ENCODE data around the gene ZFYVE28.
A peak's percentile ranks its signal among the peaks of the same experiment; 100 is the strongest.

Gene ZFYVE28

GRCh38 chr4:2394528-2394927 is 23.9 kb downstream of the ZFYVE28 start:
- H3K79me2 ChIP-seq (ENCODE audit: insufficient read depth, low read length) = no peaks in the 10 kb centered on the region
- H3K4me3 ChIP-seq (ENCODE audit: insufficient read depth, low read length, poor library complexity, severe bottlenecking) = no peak overlapping the region
- no peaks in the 10 kb centered on the region for H4K20me1 ChIP-seq (ENCODE audit: low read depth, low read length)
- no peaks in the 10 kb centered on the region for H3K9me2 ChIP-seq (replicated peaks; ENCODE audit: insufficient read depth, low read length)
- H3K4me2 ChIP-seq (ENCODE audit: low read depth, low read length, poor library complexity, severe bottlenecking) = no peak overlapping the region
- H2AFZ ChIP-seq (ENCODE audit: low read depth, low read length, severe bottlenecking) = no peak overlapping the region
- no peaks in the 10 kb centered on the region for H3F3A ChIP-seq (ENCODE audit: insufficient read depth)
- H3K9me3 ChIP-seq (ENCODE audit: insufficient read depth, low read length) = no peaks in the 10 kb centered on the region
- no peak overlapping the region for H3K9ac ChIP-seq (ENCODE audit: low read length)
- no peak overlapping the region for H3K27ac ChIP-seq (ENCODE audit: low read depth, low read length)
- H3K27me3 ChIP-seq (ENCODE audit: low read length) = no peaks in the 10 kb centered on the region
- no peaks in the 10 kb centered on the region for H3K36me3 ChIP-seq (ENCODE audit: low read length)
- TF ChIP-seq CTCF (IDR thresholded peaks at IDR 0.05; ENCODE audit: insufficient read depth, low read length, poor library complexity, severe bottlenecking) (no peak), EZH2phosphoT487 (conservative IDR thresholded peaks at IDR 0.05; ENCODE audit: low read length) (no peak)

DNA sequence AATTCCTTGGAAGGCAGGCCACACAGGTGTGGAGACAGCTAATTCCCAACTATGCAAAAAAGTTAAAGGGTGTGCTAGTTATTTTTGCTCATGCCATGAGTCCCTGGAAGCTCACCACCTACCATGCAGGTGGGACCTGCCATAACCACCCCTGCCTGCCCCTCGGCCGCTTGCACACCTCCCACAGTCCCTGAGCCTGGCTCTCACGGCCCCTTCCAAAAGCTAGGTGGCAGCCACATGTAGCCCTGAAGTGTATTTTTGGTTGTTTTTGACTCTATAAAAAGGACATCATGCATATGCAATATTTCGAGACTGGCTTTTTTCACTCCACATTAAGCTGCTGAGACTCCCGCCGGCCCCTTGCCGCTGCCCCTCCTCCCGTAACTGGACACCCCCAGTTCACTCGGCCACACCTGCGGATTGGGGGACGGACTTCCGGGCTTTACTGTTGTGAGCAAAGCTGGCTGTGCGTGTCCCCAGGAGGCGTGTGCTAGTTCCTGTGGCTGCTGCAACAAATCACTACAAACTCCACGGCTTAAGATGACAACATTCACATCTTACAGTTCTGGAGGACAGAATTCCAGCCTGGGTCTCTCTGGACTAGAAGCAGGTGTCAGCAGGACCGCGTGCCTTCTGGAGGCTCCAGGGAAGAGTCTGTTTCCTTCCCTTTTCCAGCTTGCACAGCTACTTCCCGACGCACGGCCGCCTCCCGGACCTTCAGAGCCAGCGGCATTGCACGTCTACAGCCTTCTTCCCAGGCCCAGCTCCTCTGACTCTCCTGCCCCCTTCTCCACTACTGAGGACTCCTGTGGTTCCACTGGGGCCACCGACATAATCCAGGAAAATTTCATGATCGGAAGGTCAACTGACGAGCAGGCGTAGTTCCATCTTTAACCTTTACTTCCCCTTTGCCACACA is 24.8 kb downstream of the ZFYVE28 start:
- no peak overlapping the region for H3K4me3 ChIP-seq (ENCODE audit: insufficient read depth, low read length, poor library complexity, severe bottlenecking)
- no peaks in the 10 kb centered on the region for H3K9me3 ChIP-seq (ENCODE audit: insufficient read depth, low read length)
- no peaks in the 10 kb centered on the region for H4K20me1 ChIP-seq (ENCODE audit: low read depth, low read length)
- H3K4me2 ChIP-seq (ENCODE audit: low read depth, low read length, poor library complexity, severe bottlenecking) = peak overlapping the region; percentile 36
- H3F3A ChIP-seq (ENCODE audit: insufficient read depth) = no peaks in the 10 kb centered on the region
- H3K27ac ChIP-seq (ENCODE audit: low read depth, low read length) = no peak overlapping the region
- H2AFZ ChIP-seq (ENCODE audit: low read depth, low read length, severe bottlenecking) = peak overlapping the region; percentile 56
- H3K9ac ChIP-seq (ENCODE audit: low read length) = no peak overlapping the region
- no peaks in the 10 kb centered on the region for H3K9me2 ChIP-seq (replicated peaks; ENCODE audit: insufficient read depth, low read length)
- H3K36me3 ChIP-seq (ENCODE audit: low read length) = no peaks in the 10 kb centered on the region
- H3K79me2 ChIP-seq (ENCODE audit: insufficient read depth, low read length) = no peaks in the 10 kb centered on the region
- H3K27me3 ChIP-seq (ENCODE audit: low read length) = no peaks in the 10 kb centered on the region
- TF ChIP-seq CTCF (IDR thresholded peaks at IDR 0.05; ENCODE audit: insufficient read depth, low read length, poor library complexity, severe bottlenecking) (no peak), EZH2phosphoT487 (conservative IDR thresholded peaks at IDR 0.05; ENCODE audit: low read length) (no peak)

- Histone ChIP-seq H2AFZ (ENCODE audit: low read depth, low read length, severe bottlenecking) (no peak overlapping the region), H3K9ac (ENCODE audit: low read length) (no peak overlapping the region), H4K20me1 (ENCODE audit: low read depth, low read length) (no peaks in the 10 kb centered on the region), H3K4me3 (ENCODE audit: insufficient read depth, low read length, poor library complexity, severe bottlenecking) (no peak overlapping the region), H3K4me2 (ENCODE audit: low read depth, low read length, poor library complexity, severe bottlenecking) (no peak overlapping the region), H3K27me3 (ENCODE audit: low read length) (no peaks in the 10 kb centered on the region), H3F3A (ENCODE audit: insufficient read depth) (no peaks in the 10 kb centered on the region), H3K9me3 (ENCODE audit: insufficient read depth, low read length) (no peaks in the 10 kb centered on the region), H3K9me2 (replicated peaks; ENCODE audit: insufficient read depth, low read length) (no peaks in the 10 kb centered on the region), H3K36me3 (ENCODE audit: low read length) (no peaks in the 10 kb centered on the region), H3K27ac (ENCODE audit: low read depth, low read length) (no peak overlapping the region), H3K79me2 (ENCODE audit: insufficient read depth, low read length) (no peaks in the 10 kb centered on the region)
- no peak for TF ChIP-seq EZH2phosphoT487 (conservative IDR thresholded peaks at IDR 0.05; ENCODE audit: low read length)
- TF ChIP-seq CTCF (IDR thresholded peaks at IDR 0.05; ENCODE audit: insufficient read depth, low read length, poor library complexity, severe bottlenecking) = no peak
These were observed 27.5 kb downstream of the ZFYVE28 start for GRCh38 chr4:2390784-2391421.

All from SU-DHL-6 (cell line).